Body of pancreas (tissue), 4 donors: ENCODE measurements around the gene RAD51B. TPM values are rescaled to one million over a fixed set of nuclear protein-coding genes. Genes with fewer than 3 reads are reported as not detected.

Experiments used
- ATAC-seq: fragments of 150-250 bp; one replicate; pipeline ENCODE4 v1.9.1; 2016
- DNase-seq, 4 donors: peaks; one replicate each; pipeline ENCODE4 v3.0.0-alpha.2; 2019
- H3K27ac ChIP-seq, 4 donors: fragments of 200-600 bp; sonication (generic); 1 replicate in 3 of 4; 2 replicates in 1 of 4; pipeline versions ENCODE4 v1.5.1 to v1.6.1; 2016 to 2019; ENCODE audit warnings: mild to moderate bottlenecking in 1 of 4, mixed read lengths in 1 of 4, moderate library complexity in 1 of 4
- H3K27me3 ChIP-seq, 2 donors: fragments of 200-600 bp; sonication (generic); one replicate each; pipeline ENCODE4 v1.6.0; 2016; ENCODE audit warnings: mild to moderate bottlenecking in 1 of 2
- H3K36me3 ChIP-seq, 2 donors: fragments of 200-600 bp; sonication (generic); replicated peaks in 1 of 2; 2 replicates each; pipeline ENCODE4 v1.5.1; 2016; ENCODE audit warnings: low read depth in 2 of 2; ENCODE audit not compliant: insufficient read depth in 1 of 2
- H3K4me1 ChIP-seq: fragments of 200-600 bp; sonication (generic); one replicate; pipeline ENCODE4 v1.6.0; 2016
- H3K4me3 ChIP-seq, 2 donors: fragments of 200-600 bp; sonication (generic); 1 replicate in 1 of 2; 2 replicates in 1 of 2; pipeline ENCODE4 v1.5.1; 2016 to 2019
- H3K9me3 ChIP-seq, 3 donors: fragments of 200-600 bp; sonication (generic); 1 replicate in 2 of 3; 2 replicates in 1 of 3; pipeline ENCODE4 v1.5.1; 2016
- CTCF ChIP-seq, 7 experiments: fragments of 450-650 bp in 4 of 7; fragments of 200-600 bp in 3 of 7; sonication (generic) in 3 of 7; IDR thresholded peaks; one replicate each; pipeline ENCODE4 v1.5.1; 2016 to 2019; ENCODE audit warnings: antibody characterized with exemption in 7 of 7
- POLR2A ChIP-seq, 3 donors: fragments of 450-650 bp; IDR thresholded peaks; one replicate each; pipeline ENCODE4 v1.6.1; 2016; ENCODE audit warnings: antibody characterized with exemption in 3 of 3, mild to moderate bottlenecking in 2 of 3
- WGBS, 2 donors: methylation state at CpG; one replicate each; pipeline ENCODE4 v1.1.5; 2017; 5-methylcytosine and 5-hydroxymethylcytosine counted together
- intact Hi-C: fragments of 100-400 bp; cut with DNase I; formaldehyde crosslinking; loops from one replicate; pipeline ENCODE4 v1.15.1; 2023
- total RNA-seq, 2 donors: library from RNA; depleted of rRNA; stranded (reverse); fragments of >200 nt; gene quantifications; one replicate each; pipeline ENCODE4 v1.1.0, GENCODE V29; 2016

The RAD51B gene
- total RNA-seq, 2 donors from 2014 or later = 12.2 to 29.6 TPM

GRCh38 chr14:68236582-68237458 lies 417.2 kb downstream of the RAD51B start:
- Histone ChIP-seq H3K4me3 (no peak overlapping the region), H3K36me3 (no peaks in the 10 kb centered on the region), H3K4me1 (peaks cover 75% of the 10 kb centered on the region), H3K27ac (peak overlapping the region in 2 of 4 donors; percentile 8 to 44), H3K9me3 (no peaks in the 10 kb centered on the region), H3K27me3 (no peaks in the 10 kb centered on the region)
- intact Hi-C loops = no loop called here
- no peak for TF ChIP-seq CTCF (IDR thresholded peaks at IDR 0.05)
- no peak for TF ChIP-seq POLR2A (IDR thresholded peaks at IDR 0.05)
- WGBS, 2 donors = 45 to 57% methylated on average over 1 of the region's 1 CpG
- DNase-seq (no peak), ATAC-seq (no peak)

- 89 to 100% methylated on average over 1 of the region's 1 CpG for WGBS, 2 donors
- H3K27ac ChIP-seq = no peak overlapping the region
- DNase-seq = no peak
- intact Hi-C loops = no loop called here
- no peak for TF ChIP-seq CTCF (IDR thresholded peaks at IDR 0.05)
- TF ChIP-seq POLR2A (IDR thresholded peaks at IDR 0.05) = no peak
- peaks cover 66% of the 10 kb centered on the region for H3K4me1 ChIP-seq
- H3K27me3 ChIP-seq = no peaks in the 10 kb centered on the region
- no peak for ATAC-seq
- no peaks in the 10 kb centered on the region for H3K36me3 ChIP-seq
- no peaks in the 10 kb centered on the region for H3K9me3 ChIP-seq
- H3K4me3 ChIP-seq = no peak overlapping the region
Measured at GRCh38 chr14:68238551-68238950, 419.0 kb downstream of the RAD51B start.

GRCh38 chr14:68238976-68239375 lies 419.4 kb downstream of the RAD51B start:
- DNase-seq = no peak
- H3K9me3 ChIP-seq = no peaks in the 10 kb centered on the region
- intact Hi-C loops = no loop called here
- ATAC-seq = no peak
- no peak for TF ChIP-seq POLR2A (IDR thresholded peaks at IDR 0.05)
- WGBS, 2 donors = 61 to 66% methylated on average over 3 of the region's 3 CpGs
- H3K4me1 ChIP-seq = peaks cover 66% of the 10 kb centered on the region
- H3K4me3 ChIP-seq = no peak overlapping the region
- no peaks in the 10 kb centered on the region for H3K36me3 ChIP-seq
- H3K27ac ChIP-seq = peak overlapping the region in 1 of 4 donors; percentile 78
- H3K27me3 ChIP-seq = no peaks in the 10 kb centered on the region

- Histone ChIP-seq H3K27ac (peak overlapping the region; percentile 27 to 78 (median 57)), H3K9me3 (no peaks in the 10 kb centered on the region), H3K4me1 (peaks cover 72% of the 10 kb centered on the region), H3K4me3 (no peak overlapping the region), H3K36me3 (no peaks in the 10 kb centered on the region), H3K27me3 (no peaks in the 10 kb centered on the region)
- peak in 2 of 4 donors; percentile 25 to 34 for DNase-seq
- WGBS, 2 donors = 47% methylated on average over 9 of the region's 9 CpGs
- TF ChIP-seq POLR2A (IDR thresholded peaks at IDR 0.05) = no peak
- no peak for TF ChIP-seq CTCF (IDR thresholded peaks at IDR 0.05)
- intact Hi-C loops = no loop called here
- ATAC-seq = peak; percentile 67
Measured at GRCh38 chr14:68239988-68240771, 420.6 kb downstream of the RAD51B start.

- DNase-seq (no peak), ATAC-seq (no peak)
- no peaks in the 10 kb centered on the region for H3K27me3 ChIP-seq
- H3K4me1 ChIP-seq = peaks cover 82% of the 10 kb centered on the region
- 35 to 60% methylated on average over 6 of the region's 6 CpGs for WGBS, 2 donors
- H3K4me3 ChIP-seq = no peak overlapping the region
- peak overlapping the region in 2 of 4 donors; percentile 13 to 16 for H3K27ac ChIP-seq
- H3K9me3 ChIP-seq = no peaks in the 10 kb centered on the region
- TF ChIP-seq POLR2A (IDR thresholded peaks at IDR 0.05) (no peak), CTCF (IDR thresholded peaks at IDR 0.05) (no peak)
- H3K36me3 ChIP-seq = no peaks in the 10 kb centered on the region
- intact Hi-C loops = no loop called here
Measured at GRCh38 chr14:68241862-68242487, 422.4 kb downstream of the RAD51B start.
